A549 (cell line): ENCODE results near the gene PHF21B. TPM values are rescaled to one million over a fixed set of nuclear protein-coding genes. Genes with fewer than 3 reads are reported as not detected.

Experiments used
- CEBPB ChIP-seq, 2 experiments: fragments of >200 bp in 1 of 2; sonication (Bioruptor Twin) in 1 of 2; formaldehyde crosslinking in 1 of 2; IDR thresholded peaks; 2 replicates each; pipeline ENCODE4 v1.6.1; 2012 to 2016
- CHD4 ChIP-seq: fragments of 200-600 bp; sonication (generic); IDR thresholded peaks from 2 replicates; pipeline ENCODE4 v1.6.1; 2016; ENCODE audit warnings: antibody characterized with exemption, mild to moderate bottlenecking, borderline replicate concordance
- CTCF ChIP-seq: fragments of >200 bp; sonication (Bioruptor Twin); formaldehyde crosslinking; IDR thresholded peaks from 3 replicates; pipeline ENCODE4 v1.5.1; 2016
- EHF ChIP-seq: fragments of 250-450 bp; sonication (Bioruptor Pico); IDR thresholded peaks from 2 replicates; pipeline ENCODE4 v1.5.0; 2020; ENCODE audit warnings: mild to moderate bottlenecking
- EHMT2 ChIP-seq: fragments of 200-600 bp; sonication (generic); IDR thresholded peaks from 2 replicates; pipeline ENCODE4 v1.6.1; 2016; ENCODE audit warnings: antibody characterized with exemption, low read depth, mild to moderate bottlenecking, moderate library complexity
- ELK1 ChIP-seq: fragments of 150-350 bp; IDR thresholded peaks from 2 replicates; pipeline ENCODE4 v1.6.1; 2014; ENCODE audit warnings: low read depth, mild to moderate bottlenecking, low read length
- FOSL2 ChIP-seq, 2 experiments: fragments of 450-650 bp in 1 of 2; fragments of >200 bp in 1 of 2; sonication (Bioruptor Twin) in 1 of 2; formaldehyde crosslinking; IDR thresholded peaks; 2 replicates each; pipeline versions ENCODE4 v1.5.0 to v1.6.1; 2016 to 2020; ENCODE audit warnings: mild to moderate bottlenecking in 1 of 2, moderate library complexity in 1 of 2
- HEYL ChIP-seq: fragments of 250-450 bp; sonication (Bioruptor Pico); IDR thresholded peaks from 2 replicates; pipeline ENCODE4 v1.8.0; 2021; ENCODE audit warnings: mild to moderate bottlenecking, moderate library complexity
- HOXA7 ChIP-seq: fragments of 250-450 bp; sonication (Bioruptor Pico); IDR thresholded peaks from 2 replicates; pipeline ENCODE4 v1.5.0; 2020; ENCODE audit warnings: mild to moderate bottlenecking, moderate library complexity
- HOXB13 ChIP-seq: fragments of 250-450 bp; sonication (Bioruptor Pico); IDR thresholded peaks from 2 replicates; pipeline ENCODE4 v1.5.0; 2020; ENCODE audit warnings: low read depth, mild to moderate bottlenecking, moderate library complexity
- JUNB ChIP-seq: fragments of >200 bp; sonication (Bioruptor Twin); formaldehyde crosslinking; IDR thresholded peaks from 2 replicates; pipeline ENCODE4 v1.6.1; 2016
- KDM1A ChIP-seq: fragments of 200-600 bp; sonication (generic); IDR thresholded peaks from 2 replicates; pipeline ENCODE4 v1.6.1; 2016; ENCODE audit warnings: low read depth, mild to moderate bottlenecking
- MYC ChIP-seq: IDR thresholded peaks from 2 replicates; pipeline ENCODE4 v1.6.1; 2012; ENCODE audit warnings: mild to moderate bottlenecking, inconsistent platforms, low read length, improper control_type of control experiment, borderline replicate concordance
- POLR2AphosphoS2 ChIP-seq: conservative IDR thresholded peaks from 2 replicates; pipeline ENCODE4 v1.6.1; 2012; ENCODE audit warnings: low read length, improper control_type of control experiment, inconsistent platforms
- RAD21 ChIP-seq, 2 experiments: fragments of >200 bp in 1 of 2; sonication (Bioruptor Twin) in 1 of 2; formaldehyde crosslinking in 1 of 2; IDR thresholded peaks in 1 of 2; conservative IDR thresholded peaks in 1 of 2; 2 replicates in 1 of 2; 3 replicates in 1 of 2; pipeline ENCODE4 v1.6.1; 2012 to 2018; ENCODE audit warnings: inconsistent platforms in 1 of 2
- RARB ChIP-seq: fragments of 250-450 bp; sonication (Bioruptor Pico); IDR thresholded peaks from 2 replicates; pipeline ENCODE4 v1.8.0; 2021; ENCODE audit warnings: mild to moderate bottlenecking, moderate library complexity
- RCOR1 ChIP-seq: fragments of 150-350 bp; IDR thresholded peaks from 2 replicates; pipeline ENCODE4 v1.6.1; 2014; ENCODE audit warnings: antibody characterized with exemption, low read length, low read depth
- REST ChIP-seq: fragments of 200-600 bp; sonication (generic); IDR thresholded peaks from 2 replicates; pipeline ENCODE4 v1.6.1; 2016; ENCODE audit warnings: antibody characterized with exemption, mild to moderate bottlenecking, moderate library complexity
- RFX5 ChIP-seq: fragments of 450-650 bp; IDR thresholded peaks from 2 replicates; pipeline ENCODE4 v1.7.1; 2014; ENCODE audit warnings: antibody characterized with exemption, mild to moderate bottlenecking, moderate library complexity
- TFCP2L1 ChIP-seq: fragments of 250-450 bp; sonication (Bioruptor Pico); IDR thresholded peaks from 2 replicates; pipeline ENCODE4 v1.5.0; 2021; ENCODE audit warnings: mild to moderate bottlenecking
- TP53 ChIP-seq: fragments of 250-450 bp; sonication (Bioruptor Pico); IDR thresholded peaks from 2 replicates; pipeline ENCODE4 v1.5.0; 2021; ENCODE audit warnings: mild to moderate bottlenecking, moderate library complexity
- USF2 ChIP-seq: fragments of 450-650 bp; IDR thresholded peaks from 2 replicates; pipeline ENCODE4 v1.6.1; 2014; ENCODE audit warnings: antibody characterized with exemption
- ZC3H11A ChIP-seq: fragments of 450-650 bp; IDR thresholded peaks from 2 replicates; pipeline ENCODE4 v1.6.1; 2014; ENCODE audit warnings: antibody characterized with exemption, mild to moderate bottlenecking
- ZSCAN20 ChIP-seq: fragments of 250-450 bp; sonication (Bioruptor Pico); IDR thresholded peaks from 2 replicates; pipeline ENCODE4 v1.8.0; 2022; ENCODE audit warnings: mild to moderate bottlenecking, moderate library complexity
- polyA plus RNA-seq, 4 experiments: library from polyadenylated mRNA; depleted of rRNA in 3 of 4; stranded (reverse); fragments of >200 nt; fragmentation: RNase III in 1 of 4; extraction: RNeasy Plus Mini Kit Qiagen cat#74134 plus additional on column Dnase treatment in 1 of 4; gene quantifications; 2 replicates in 3 of 4; 3 replicates in 1 of 4; pipeline ENCODE4 v1.2.3, GENCODE V29; 2011 to 2017

The PHF21B gene
- polyA plus RNA-seq, 2 of the 4 experiments (the other 2 are of a cell fraction): 0.50 to 0.70 TPM

GRCh38 chr22:44975427-44976262 is 34.2 kb downstream of the PHF21B start (continued):
- peak; percentile 99 for TF ChIP-seq REST
- no peak for TF ChIP-seq ZSCAN20
- no peak for TF ChIP-seq FOSL2 (IDR thresholded peaks at IDR 0.05)
- TF ChIP-seq FOSL2 (CRISPR knock-in tag; IDR thresholded peaks at IDR 0.05): no peak
- no peak for TF ChIP-seq RFX5
- no peak for TF ChIP-seq POLR2AphosphoS2
- TF ChIP-seq RAD21 (conservative IDR thresholded peaks at IDR 0.05 in 1 of 2, IDR thresholded peaks at IDR 0.05 in 1 of 2): peak; percentile 57 to 59
- TF ChIP-seq TFCP2L1: no peak
- TF ChIP-seq CEBPB (IDR thresholded peaks at IDR 0.05): no peak
- no peak for TF ChIP-seq MYC
- TF ChIP-seq ELK1: no peak
- TF ChIP-seq EHF (CRISPR knock-in tag): no peak
- TF ChIP-seq HEYL (CRISPR knock-in tag): no peak
- TF ChIP-seq HOXB13: no peak
- TF ChIP-seq EHMT2: peak; percentile 82
- no peak for TF ChIP-seq HOXA7 (CRISPR knock-in tag)
- peak; percentile 51 for TF ChIP-seq CTCF
- TF ChIP-seq USF2: no peak
- TF ChIP-seq JUNB: no peak
- TF ChIP-seq RARB (CRISPR knock-in tag): no peak
- TF ChIP-seq TP53 (CRISPR knock-in tag): no peak
- TF ChIP-seq ZC3H11A: no peak
- TF ChIP-seq CHD4: no peak
- TF ChIP-seq RCOR1: no peak
- no peak for TF ChIP-seq KDM1A
